RWPE1 (cell line): ENCODE results near the gene IFNLR1.

Experiments used
- CTCF ChIA-PET: fragments of 350-600 bp; sonication (Branson Sonifier 250); formaldehyde crosslinking; extraction: SDS; loops from one replicate; lab custom pipeline; 2021; lab: Yijun Ruan, JAX
- POLR2A ChIA-PET: fragments of 400-600 bp; formaldehyde crosslinking; extraction: SDS; loops from one replicate; lab custom pipeline; 2020; ENCODE audit warnings: antibody characterized with exemption; ENCODE audit not compliant: low non-redundant PET; lab: Yijun Ruan, JAX
- DNase-seq: peaks from one replicate; pipeline ENCODE4 v3.0.0; 2012; ENCODE audit warnings: low spot score
- H3K27ac ChIP-seq: fragments of 450-650 bp; 2 replicates; pipeline ENCODE4 v1.5.1; 2017
- TF ChIP-seq, protein P1 (sequence below): fragments of 450-650 bp; conservative IDR thresholded peaks from 2 replicates; pipeline ENCODE4 v1.5.1; 2017; ENCODE audit warnings: low read depth, mild to moderate bottlenecking

IFNLR1 gene

DNA sequence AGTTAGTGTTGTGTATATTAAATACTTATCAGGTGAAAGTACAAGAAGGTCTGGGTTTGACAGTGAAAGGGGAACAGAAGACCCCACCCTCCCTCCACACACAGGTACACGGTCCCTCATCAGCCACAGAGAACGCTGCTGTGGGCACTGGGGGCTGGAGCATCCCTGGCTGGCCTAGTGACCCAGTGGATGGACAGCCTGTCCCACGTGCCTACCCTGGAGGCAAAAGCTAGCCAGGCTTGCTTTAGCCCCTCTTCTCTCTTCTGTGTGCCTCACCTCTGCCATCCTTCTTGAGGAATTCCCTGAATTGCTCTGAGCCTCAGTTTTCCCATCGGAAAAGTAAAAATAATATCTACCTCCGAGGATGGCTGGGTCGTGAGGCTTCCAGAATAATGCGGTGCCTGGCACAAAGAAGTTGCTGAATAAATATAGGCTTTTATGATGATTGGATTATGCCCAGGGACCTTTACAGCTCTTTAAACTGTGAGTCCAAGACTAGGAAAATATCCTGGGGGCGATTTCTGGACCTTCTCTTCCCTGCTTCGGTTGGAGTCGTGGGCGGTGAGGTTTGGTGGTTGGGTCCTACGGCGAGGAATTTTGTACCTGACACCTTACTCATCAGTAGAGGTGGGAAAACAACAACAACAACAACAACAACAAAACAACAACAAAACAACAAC is 918 bp downstream of the IFNLR1 start:
- no peak for DNase-seq

DNA sequence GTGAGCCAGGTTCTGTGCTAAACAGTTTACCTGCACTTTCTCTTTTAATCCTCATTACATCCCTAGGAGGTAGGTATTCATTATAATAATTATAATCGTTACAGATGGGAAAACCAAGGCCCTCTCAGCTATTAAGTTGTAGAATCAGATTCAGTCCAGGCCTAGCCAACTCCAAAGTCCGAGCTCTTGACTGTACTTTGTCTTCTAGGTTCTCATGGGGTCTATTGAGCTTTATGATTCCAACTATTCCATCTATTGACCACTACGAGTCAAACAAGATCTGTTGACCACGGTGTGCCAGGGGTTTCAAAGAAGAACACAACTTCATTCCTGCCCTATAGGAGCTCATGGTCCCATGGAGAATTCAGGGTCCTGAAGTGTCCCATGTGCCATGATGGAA is 2.0 kb downstream of the IFNLR1 start:
- ChIA-PET POLR2A (no interaction called here), CTCF (interaction anchor here (0.6 to 1.0 kb wide), 5 partner anchors 35 to 1838 kb away, joined by 3 to 5 read pairs (median 3); no protein-coding TSS in a partner anchor)
- no peak for DNase-seq
- H3K27ac ChIP-seq, result 0 out of 2 replicates have a peak overlapping the region, but pooled peaks have one; percentile 77
- TF ChIP-seq, protein P1, sequence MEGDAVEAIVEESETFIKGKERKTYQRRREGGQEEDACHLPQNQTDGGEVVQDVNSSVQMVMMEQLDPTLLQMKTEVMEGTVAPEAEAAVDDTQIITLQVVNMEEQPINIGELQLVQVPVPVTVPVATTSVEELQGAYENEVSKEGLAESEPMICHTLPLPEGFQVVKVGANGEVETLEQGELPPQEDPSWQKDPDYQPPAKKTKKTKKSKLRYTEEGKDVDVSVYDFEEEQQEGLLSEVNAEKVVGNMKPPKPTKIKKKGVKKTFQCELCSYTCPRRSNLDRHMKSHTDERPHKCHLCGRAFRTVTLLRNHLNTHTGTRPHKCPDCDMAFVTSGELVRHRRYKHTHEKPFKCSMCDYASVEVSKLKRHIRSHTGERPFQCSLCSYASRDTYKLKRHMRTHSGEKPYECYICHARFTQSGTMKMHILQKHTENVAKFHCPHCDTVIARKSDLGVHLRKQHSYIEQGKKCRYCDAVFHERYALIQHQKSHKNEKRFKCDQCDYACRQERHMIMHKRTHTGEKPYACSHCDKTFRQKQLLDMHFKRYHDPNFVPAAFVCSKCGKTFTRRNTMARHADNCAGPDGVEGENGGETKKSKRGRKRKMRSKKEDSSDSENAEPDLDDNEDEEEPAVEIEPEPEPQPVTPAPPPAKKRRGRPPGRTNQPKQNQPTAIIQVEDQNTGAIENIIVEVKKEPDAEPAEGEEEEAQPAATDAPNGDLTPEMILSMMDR, result no peak

More for the DNA sequence above, 918 bp downstream of the IFNLR1 start:
- TF ChIP-seq, protein P1, result no peak
- CTCF ChIA-PET, result interaction anchor here (0.6 to 2.1 kb wide), 4 partner anchors 9 to 331 kb away, joined by 3 to 10 read pairs (median 4); no protein-coding TSS in a partner anchor
- POLR2A ChIA-PET, result interaction anchor here (1.1 kb wide), 1 partner anchor 36 kb away, joined by 7 read pairs; no protein-coding TSS in a partner anchor
- H3K27ac ChIP-seq, result peak overlapping the region; percentile 77

DNA sequence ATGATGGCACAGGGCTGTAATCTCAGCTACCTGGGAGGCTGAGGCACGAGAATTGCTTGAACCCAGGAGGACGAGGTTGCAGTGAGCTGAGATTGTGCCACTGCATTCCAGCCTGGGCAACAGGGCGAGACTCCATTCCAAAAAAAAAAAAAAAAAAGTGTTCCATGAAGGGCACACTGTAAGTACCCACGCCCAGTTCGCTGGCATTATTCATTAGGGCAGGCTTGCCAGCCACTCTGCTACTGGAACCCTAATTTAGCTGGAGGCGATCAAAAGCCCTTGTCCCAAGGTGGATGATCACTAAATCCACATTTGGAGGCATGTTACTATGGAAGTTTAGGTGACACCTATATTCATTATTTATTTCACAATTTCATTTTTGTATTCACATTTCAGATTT is 5.0 kb downstream of the IFNLR1 start:
- no peak overlapping the region for H3K27ac ChIP-seq
- CTCF ChIA-PET, result no interaction called here
- POLR2A ChIA-PET, result interaction anchor here (0.6 kb wide), 1 partner anchor 12 kb away, joined by 3 read pairs; no protein-coding TSS in a partner anchor
- no peak for DNase-seq
- TF ChIP-seq, protein P1, result no peak

GRCh38 chr1:24181619-24182018 is 5.5 kb downstream of the IFNLR1 start:
- TF ChIP-seq, protein P1, result no peak
- CTCF ChIA-PET, result no interaction called here
- POLR2A ChIA-PET, result interaction anchor here (0.6 kb wide), 1 partner anchor 13 kb away, joined by 3 read pairs; no protein-coding TSS in a partner anchor
- DNase-seq, result no peak
- no peak overlapping the region for H3K27ac ChIP-seq

DNA sequence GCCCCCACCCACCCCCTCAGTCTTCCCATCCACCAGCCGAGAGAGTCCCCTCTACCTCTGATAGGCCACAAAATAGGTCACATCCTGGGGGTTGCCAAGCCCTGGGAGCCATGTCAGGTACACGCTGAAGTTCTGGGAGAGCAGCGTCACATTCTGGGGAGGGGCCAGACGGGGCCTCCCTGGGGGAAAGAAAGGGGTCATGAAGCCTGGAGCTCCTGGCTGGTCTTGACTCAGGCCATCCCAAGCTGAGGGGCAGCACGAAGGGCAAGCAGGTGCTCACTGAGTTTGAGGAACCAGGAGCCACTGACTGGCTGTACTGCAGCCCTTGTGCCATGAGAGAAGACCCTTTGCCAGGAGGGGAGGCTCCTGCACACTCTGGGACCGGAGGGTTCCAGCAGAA is 6.4 kb downstream of the IFNLR1 start:
- ChIA-PET CTCF (no interaction called here), POLR2A (no interaction called here)
- TF ChIP-seq, protein P1, result no peak
- no peak for DNase-seq
- H3K27ac ChIP-seq, result no peak overlapping the region

DNA sequence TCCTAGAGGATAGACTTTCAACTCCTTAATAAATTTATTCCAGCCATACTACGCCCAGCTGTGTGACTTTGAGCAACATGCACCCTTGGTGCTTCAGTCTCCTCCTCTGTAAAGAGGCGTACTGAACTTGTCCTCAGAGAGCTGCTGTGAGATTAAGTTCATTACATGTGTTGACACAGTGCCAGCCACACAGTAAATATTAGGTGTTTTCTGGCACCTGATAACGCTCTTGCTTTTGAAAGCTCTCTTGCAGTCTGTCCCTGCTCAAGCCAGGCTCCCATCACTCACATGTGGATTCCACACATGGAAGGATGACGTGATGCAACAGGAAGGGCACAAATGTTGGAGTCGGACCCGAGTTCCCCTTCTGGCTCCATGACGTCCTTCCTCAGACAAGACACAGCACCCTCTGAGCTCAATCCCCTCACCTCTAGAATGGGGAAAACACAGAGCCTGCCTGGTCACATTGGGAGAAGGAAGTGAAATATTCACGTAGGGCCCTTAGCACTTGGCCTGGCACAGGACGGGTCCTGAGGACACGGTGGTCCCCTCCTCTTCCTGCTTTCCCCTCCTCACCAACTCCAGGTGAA is 7.7 kb downstream of the IFNLR1 start:
- H3K27ac ChIP-seq, result no peak overlapping the region
- ChIA-PET CTCF (interaction anchor here (0.7 to 1.0 kb wide), 2 partner anchors 25 to 68 kb away, joined by 3 read pairs; no protein-coding TSS in a partner anchor), POLR2A (interaction anchor here (0.7 kb wide), 1 partner anchor 99 kb away, joined by 9 read pairs; no protein-coding TSS in a partner anchor)
- TF ChIP-seq, protein P1, result no peak
- no peak for DNase-seq
